T-helper 1 cell treated with Interleukin-12 subunit alpha and Interleukin-12 subunit beta and Interleukin-4 antibody, amounts not matched to agents 30 ng/mL and 1 ng/mL, for 36 hours (primary cell): ENCODE measurements around the gene SIX5. TPM values are rescaled to one million over a fixed set of nuclear protein-coding genes. Genes with fewer than 3 reads are reported as not detected.

ENCODE experiments used
- intact Hi-C: fragments of 100-400 bp; cut with micrococcal nuclease; formaldehyde crosslinking; loops from one replicate; pipeline ENCODE4 v1.15.1; 2024
- total RNA-seq: library from RNA; stranded (reverse); gene quantifications from 2 replicates; pipeline ENCODE4 v1.2.3, GENCODE V29; 2022

Gene SIX5
- total RNA-seq = 1.6 and 2.4 TPM in 2 replicates

DNA sequence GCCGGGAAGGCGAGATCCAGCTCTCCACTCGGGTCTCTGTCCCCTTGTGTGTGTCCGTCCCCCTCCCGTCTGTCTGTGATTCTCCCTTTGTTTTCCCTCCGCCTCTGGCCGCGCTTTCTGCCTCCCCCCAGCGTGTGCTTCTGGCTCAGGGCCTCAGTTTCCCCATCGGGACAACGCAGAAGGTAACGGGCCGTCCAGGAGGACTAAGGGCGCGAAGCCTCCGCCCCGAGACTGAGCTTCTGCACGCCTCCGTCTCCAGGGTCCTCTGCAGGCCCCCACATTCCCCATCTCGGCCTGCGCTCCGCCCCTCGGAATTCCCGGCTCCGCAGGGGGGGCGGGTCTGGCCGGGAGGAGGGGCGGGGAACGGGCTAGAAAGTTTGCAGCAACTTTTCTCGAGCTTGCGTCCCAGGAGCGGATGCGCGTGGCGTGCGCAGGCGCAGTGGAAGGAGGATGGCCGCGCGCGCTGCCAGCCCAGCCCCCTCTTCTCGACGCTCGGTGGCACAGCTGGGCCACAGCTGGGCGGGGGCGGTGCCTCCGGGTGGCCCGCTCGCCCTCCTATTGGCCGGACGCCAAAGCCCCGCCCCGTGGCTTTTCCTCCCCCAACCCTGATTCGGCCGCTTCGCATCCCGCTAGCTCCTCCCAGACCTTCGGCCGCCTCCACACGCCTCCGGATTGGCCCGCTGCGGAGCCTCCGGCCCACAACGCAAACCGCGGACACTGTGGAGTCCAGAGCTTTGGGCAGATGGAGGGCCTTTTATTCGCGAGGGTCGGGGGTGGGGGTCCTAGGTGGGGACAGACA is at the start of gene SIX5:
SIX5 (minus strand) TSS at position 269 of the 799 bp plus-strand sequence. CDS start 408 bp downstream, outside the sequence.
- intact Hi-C loops = loop anchor here (1.0 kb wide), 4 partner anchors 39 to 226 kb away; partner anchors contain the start of genes CCDC61, FBXO46, IRF2BP1 and MYPOP

DNA sequence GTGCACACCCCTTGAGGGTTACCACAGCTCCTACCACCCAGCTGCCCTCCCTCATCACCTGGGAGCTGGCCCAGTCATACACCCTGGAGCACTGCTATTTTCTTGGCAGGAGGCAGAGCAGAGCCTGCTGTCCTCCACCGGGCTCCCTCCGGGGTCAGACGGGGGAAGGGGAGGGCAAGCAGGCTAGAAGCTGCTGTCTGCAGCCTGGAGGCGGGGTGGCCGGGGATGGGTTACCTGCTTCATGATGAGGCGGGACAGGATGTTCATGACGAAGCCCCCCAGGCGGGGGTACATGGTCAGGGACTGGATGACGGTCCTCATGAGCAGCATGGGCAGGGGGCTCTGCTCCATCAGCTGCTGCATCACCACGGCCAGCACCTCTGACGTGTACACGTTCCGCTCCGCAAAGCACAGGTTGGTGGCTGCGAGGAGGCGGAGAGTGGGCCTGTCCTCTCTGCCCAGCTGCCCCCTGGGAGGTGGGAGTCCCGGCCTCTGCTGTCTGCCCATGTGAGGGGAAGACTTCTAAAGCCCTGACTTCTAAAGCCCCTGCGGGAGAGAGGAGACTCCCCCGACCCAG is 48.8 kb upstream of the SIX5 start:
- intact Hi-C loops = loop anchor here (1.0 to 10.0 kb wide), 7 partner anchors 19 to 447 kb away; partner anchors contain the start of gene SYMPK

DNA sequence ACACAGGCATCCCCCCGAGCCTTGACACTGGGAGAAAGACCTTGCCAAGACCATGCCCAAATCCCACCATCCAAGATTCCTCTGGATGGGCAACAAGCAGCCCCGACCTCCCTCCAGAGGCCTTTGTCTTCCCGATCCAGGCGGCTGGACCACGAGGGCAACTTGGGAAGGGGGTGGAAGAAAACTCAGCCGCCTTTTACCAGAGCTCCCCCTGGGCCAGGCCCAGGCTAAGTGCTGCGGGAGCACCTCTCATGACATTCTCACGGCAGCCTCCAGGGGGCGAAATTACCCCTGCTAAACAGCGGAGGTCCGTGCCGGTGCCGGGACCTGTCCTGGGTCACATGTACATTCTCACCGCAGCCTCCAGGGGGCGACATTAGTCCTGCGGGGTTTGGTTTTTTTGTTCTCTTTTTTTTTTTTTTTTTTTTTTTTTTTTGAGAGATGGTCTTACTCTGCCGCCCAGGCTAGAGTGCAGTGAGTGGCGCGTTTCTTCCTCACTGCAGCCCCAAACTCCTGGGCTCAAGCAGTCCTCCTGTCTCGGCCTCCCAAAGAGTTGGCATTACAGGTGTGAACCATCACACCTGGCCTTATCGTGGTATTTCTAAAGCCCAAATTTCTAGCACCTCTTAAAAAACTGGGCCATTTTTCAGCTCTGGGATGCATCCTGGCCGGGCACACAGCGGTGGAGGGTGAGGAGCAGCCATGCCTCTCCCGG is 48.1 kb upstream of the SIX5 start:
- intact Hi-C loops = loop anchor here (1.0 to 10.0 kb wide), 7 partner anchors 18 to 448 kb away; partner anchors contain the start of gene SYMPK

DNA sequence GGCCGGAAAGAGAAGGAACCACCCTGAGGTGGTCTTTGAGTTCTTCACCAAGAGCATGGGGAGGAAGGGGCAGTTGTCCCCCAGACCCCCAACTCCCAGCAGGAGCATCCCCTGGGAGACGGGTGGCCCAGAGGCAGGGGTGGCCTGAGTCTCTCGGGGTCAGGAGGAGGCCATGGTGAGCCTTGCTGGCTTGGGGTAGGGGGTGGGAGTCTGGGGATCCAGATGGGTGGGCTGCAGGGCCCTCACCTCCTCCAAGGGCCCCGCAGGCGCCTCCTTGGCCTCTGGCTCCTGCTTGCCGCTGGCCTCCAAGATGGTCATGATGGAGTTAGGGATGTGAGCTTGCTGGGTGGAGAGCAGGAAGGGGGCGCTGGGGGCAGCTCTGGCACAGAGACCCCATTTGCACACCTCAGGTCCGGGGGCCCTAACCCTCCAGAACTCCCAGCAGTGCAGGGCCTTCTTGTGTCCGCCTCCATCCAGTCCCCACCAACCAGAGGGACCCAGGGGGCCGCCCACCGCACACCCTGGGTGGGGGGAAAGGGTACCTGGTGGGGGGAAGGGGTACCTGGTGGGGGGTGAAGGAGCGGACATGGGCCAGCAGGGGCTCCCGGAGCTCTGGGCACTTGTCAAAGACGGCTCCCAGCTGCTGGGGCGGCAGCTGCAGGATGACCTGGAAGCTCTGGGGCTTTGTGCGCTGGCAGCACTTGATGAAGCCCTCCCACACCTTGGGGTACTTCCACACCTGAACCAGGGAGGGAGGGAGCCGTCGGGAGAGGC is 47.4 kb upstream of the SIX5 start:
- intact Hi-C loops = loop anchor here (1.0 to 10.0 kb wide), 7 partner anchors 18 to 448 kb away; partner anchors contain the start of gene SYMPK

- intact Hi-C loops = loop anchor here (2.0 to 10.0 kb wide), 3 partner anchors 17 to 449 kb away; no protein-coding TSS in a partner anchor
Measured at GRCh38 chr19:45815481-45816216, 46.6 kb upstream of the SIX5 start.

GRCh38 chr19:45814851-45815480 is 45.9 kb upstream of the SIX5 start, which contains the start of gene RSPH6A:
RSPH6A (minus strand) TSS chr19:45815308; CDS start chr19:45815176, 132 bp downstream.
- intact Hi-C loops = loop anchor here (10.0 kb wide), 1 partner anchor 450 kb away; no protein-coding TSS in a partner anchor

- intact Hi-C loops = loop anchor here (10.0 kb wide), 1 partner anchor 451 kb away; no protein-coding TSS in a partner anchor
Measured at GRCh38 chr19:45814166-45814780, 45.2 kb upstream of the SIX5 start.

DNA sequence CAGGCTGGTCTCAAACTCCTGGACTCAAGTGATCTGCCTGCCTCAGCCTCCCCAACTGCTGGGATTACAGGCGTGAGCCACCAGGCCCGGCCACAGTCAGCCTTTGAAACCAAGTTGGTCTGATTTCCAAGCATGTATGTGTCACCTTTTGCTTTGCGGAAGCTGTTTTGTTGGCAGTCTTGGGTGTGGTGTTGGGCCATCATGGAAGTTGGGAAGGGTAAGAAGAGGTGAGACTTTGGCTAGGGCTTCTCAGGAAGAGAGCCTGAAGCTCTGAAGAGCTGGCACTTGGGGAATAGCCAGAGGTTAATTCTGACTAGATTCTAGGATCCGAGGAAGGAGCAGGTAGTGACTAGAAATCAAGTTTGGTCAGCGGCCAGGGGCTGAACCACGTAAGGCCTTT is 43.2 kb upstream of the SIX5 start:
- intact Hi-C loops = loop anchor here (10.0 kb wide), 1 partner anchor 453 kb away; no protein-coding TSS in a partner anchor

DNA sequence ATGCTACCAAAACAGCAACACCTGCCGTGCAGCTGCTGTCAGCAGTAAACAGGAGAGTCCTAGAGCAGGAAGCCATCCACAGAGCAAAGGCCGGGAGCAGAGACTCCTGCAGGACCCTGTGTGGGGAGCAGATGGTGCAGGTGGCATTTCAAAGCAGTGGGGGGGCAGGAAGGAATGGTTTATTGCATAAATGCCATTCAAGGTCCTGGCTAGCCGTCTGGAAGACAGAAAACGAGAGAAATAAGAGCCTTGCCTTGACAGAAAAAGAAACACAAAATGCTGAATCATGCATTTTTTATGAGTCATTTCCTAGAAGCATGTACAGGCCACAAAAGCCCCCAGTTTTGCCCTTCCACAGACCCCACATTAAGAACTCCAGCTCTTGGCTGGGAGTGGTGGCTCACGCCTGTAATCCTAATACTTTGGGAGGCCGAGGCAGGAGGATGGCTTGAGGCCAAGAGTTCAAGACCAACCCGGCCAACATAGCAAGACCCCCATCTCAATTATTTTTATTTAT is 40.6 kb upstream of the SIX5 start:
- intact Hi-C loops = loop anchor here (10.0 kb wide), 1 partner anchor 455 kb away; no protein-coding TSS in a partner anchor

- intact Hi-C loops = no loop called here
Measured at GRCh38 chr19:45805719-45806118, 36.7 kb upstream of the SIX5 start.

GRCh38 chr19:45804959-45805230 is 35.8 kb upstream of the SIX5 start:
- intact Hi-C loops = no loop called here

DNA sequence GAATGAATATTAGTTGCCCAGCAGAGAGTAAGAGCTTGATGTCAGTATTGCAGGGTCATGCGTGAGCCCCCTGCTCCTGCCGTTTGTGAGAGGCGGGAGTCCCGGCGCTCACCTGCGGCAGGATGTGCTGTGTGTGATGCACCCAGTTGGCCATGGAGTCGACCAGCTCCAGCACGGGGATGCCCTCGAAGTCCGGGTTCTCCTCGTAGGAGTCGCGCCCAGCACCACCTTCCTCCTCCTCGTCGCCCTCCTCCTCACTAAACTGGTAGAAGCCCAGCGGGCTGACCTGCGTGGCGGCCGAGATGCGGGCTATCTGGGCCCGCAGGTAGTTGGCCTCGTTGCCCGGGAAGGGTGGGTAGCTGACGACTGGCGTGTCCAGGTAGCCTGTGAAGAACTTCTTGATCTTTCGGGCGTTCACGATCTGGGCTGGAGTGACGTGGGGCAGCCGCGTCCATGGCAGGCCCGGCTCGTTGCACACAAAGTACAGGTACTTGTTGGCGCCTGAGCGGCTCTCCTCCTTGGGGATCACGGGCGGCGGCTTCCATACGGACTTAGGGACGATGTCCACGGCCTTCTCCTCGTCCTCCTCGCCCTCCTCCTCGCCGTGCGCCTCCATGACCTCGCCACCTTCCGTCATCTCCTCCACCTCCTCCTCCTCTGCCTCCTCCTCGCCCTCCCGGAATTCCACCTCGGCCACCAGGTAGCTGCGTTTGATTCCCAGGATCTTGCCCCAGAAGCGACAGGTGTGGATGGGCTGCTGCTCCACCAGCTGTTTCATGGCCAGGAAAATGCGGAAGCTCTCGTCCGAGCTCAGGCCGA is 35.3 kb upstream of the SIX5 start:
- intact Hi-C loops = no loop called here

DNA sequence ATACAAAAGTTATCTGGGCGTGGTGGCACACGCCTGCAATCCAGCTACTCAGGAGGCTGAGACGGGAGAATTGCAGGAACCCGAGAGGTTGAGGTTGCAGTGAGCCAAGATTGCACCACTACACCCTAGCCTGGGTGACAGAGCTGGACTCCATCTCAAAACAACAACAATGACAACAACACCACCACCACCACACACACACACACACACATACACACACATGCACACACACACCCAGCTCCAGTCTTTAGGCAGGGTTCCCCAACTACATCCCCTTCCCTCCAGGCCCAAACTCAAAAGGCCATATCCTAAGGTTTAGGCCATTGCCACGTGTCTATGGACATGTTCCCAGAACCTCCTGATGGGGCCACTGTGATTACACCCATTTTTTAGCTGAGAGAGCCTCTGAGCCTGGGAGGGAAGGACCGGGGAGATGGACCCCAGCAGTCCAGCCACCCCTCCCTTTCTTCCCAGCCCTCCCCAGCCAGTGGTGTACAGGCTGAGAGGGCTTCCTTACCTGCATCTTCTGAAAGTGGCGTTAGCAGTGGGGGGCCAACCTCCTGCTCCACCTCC is 32.6 kb upstream of the SIX5 start:
- intact Hi-C loops = no loop called here

DNA sequence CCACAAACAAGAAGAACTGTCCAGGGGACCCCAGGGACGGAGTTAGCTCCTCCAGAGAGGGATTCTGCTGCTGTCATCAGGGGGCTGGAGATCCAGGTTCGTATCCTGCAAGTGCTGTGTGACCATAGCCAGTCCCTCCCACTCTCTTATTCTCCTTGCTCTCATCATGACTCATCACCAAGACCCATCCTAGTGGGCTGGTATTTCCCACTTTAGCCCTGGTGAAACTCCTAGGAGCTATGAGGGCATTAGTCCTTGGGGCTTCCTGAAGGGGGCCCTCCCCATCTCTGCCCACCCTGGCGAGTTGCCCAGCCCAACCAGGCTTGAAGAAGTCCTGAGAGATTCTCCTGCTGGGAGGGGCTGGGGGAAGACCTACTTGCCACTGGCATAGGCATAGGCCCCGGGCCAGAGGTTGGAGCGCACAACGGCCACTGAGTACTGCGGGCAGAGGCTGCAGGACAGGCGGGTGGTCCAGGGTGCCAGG is 31.1 kb upstream of the SIX5 start:
- intact Hi-C loops = no loop called here

GRCh38 chr19:45799541-45799940 is 30.5 kb upstream of the SIX5 start:
- intact Hi-C loops = loop anchor here (1.0 to 2.0 kb wide), 2 partner anchors 17 to 29 kb away; no protein-coding TSS in a partner anchor

GRCh38 chr19:45798995-45799517 is 30.0 kb upstream of the SIX5 start:
- intact Hi-C loops = loop anchor here (1.0 to 2.0 kb wide), 2 partner anchors 18 to 29 kb away; no protein-coding TSS in a partner anchor

DNA sequence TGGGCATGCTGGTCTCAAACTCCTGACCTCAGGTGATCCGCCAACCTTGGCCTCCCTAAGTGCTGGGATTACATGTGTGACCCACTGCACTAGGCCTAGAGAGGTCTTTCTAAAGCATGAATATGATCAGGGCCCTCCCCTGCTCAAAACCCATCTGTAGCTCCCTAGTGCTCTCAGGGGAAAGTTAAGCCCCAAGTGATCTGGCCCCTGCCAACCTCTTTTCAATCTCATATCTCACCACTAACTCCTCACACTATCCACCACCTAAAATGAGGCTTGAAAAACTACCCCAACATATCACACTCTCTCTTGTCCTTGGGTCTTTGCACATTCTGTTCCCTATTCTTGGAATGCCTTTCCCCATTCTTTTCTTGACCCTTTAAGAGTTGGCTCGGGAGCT is 25.6 kb upstream of the SIX5 start:
- intact Hi-C loops = loop anchor here (5.0 kb wide), 2 partner anchors 287 to 918 kb away; partner anchors contain the start of gene VASP
